Loucy (cell line): Measurements from ENCODE around the gene DRD2.

ENCODE experiments used
- EZH2phosphoT487 ChIP-seq: fragments of 200-600 bp; IDR thresholded peaks from 2 replicates; pipeline ENCODE4 v1.6.1; 2018; ENCODE audit warnings: antibody characterized with exemption, mild to moderate bottlenecking, moderate library complexity, borderline replicate concordance
- TF ChIP-seq, protein P1 (sequence below): fragments of 200-600 bp; sonication (generic); conservative IDR thresholded peaks from 2 replicates; pipeline ENCODE4 v1.5.1; 2014; ENCODE audit warnings: mild to moderate bottlenecking, antibody characterized with exemption, low read length

DNA sequence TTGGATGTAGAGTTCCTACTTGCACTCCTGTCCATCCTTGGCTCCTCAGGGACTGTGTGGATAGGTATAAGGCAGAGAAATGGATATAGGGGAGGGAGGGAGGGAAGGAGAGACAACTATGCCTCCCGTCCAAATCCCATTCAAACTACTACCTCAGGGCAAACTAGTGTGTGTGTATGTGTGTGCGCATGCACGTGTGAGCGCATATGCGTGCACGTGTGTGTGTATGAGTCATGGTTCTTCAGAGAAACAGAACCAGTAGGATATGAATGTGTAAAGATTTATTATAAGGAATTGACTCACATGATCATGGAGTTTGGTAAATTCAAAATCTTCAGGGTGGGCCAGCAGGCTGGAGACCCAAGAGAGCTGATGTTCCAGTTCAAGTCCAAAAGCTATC, 42.2 kb upstream of the DRD2 start:
- TF ChIP-seq, protein P1, sequence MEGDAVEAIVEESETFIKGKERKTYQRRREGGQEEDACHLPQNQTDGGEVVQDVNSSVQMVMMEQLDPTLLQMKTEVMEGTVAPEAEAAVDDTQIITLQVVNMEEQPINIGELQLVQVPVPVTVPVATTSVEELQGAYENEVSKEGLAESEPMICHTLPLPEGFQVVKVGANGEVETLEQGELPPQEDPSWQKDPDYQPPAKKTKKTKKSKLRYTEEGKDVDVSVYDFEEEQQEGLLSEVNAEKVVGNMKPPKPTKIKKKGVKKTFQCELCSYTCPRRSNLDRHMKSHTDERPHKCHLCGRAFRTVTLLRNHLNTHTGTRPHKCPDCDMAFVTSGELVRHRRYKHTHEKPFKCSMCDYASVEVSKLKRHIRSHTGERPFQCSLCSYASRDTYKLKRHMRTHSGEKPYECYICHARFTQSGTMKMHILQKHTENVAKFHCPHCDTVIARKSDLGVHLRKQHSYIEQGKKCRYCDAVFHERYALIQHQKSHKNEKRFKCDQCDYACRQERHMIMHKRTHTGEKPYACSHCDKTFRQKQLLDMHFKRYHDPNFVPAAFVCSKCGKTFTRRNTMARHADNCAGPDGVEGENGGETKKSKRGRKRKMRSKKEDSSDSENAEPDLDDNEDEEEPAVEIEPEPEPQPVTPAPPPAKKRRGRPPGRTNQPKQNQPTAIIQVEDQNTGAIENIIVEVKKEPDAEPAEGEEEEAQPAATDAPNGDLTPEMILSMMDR, result no peak
- no peak for TF ChIP-seq EZH2phosphoT487
